Calu3 (cell line): ENCODE results near the gene DYRK1A. TPM values are rescaled to one million over a fixed set of nuclear protein-coding genes. Genes with fewer than 3 reads are reported as not detected.

ENCODE experiments used
- BruUV-seq: library from RNA; stranded (reverse); fragments of 400-500 nt; replicated peaks from 2 replicates; lab custom pipeline; 2021; lab: Mats Ljungman, UMichigan
- CTCF ChIA-PET: fragments of 300-600 bp; sonication (Branson Sonifier 250); formaldehyde crosslinking; loops from one replicate; lab custom pipeline; 2022; ENCODE audit warnings: antibody characterized with exemption; lab: Charles Lee
- DNase-seq: peaks from one replicate; pipeline ENCODE4 v3.0.0; 2022
- H3K27ac Mint-ChIP-seq: one replicate; pipeline ENCODE4 v1.8.0; 2022; ENCODE audit warnings: mixed read lengths; ENCODE audit not compliant: unreplicated experiment
- H3K27me3 Mint-ChIP-seq: one replicate; pipeline ENCODE4 v1.8.0; 2022; ENCODE audit warnings: mixed read lengths; ENCODE audit not compliant: unreplicated experiment
- H3K36me3 Mint-ChIP-seq: one replicate; pipeline ENCODE4 v1.8.0; 2022; ENCODE audit warnings: mild to moderate bottlenecking, moderate library complexity, mixed read lengths; ENCODE audit not compliant: insufficient read depth, unreplicated experiment
- H3K4me1 Mint-ChIP-seq: one replicate; pipeline ENCODE4 v1.8.0; 2022; ENCODE audit warnings: mild to moderate bottlenecking, low read depth, mixed read lengths; ENCODE audit not compliant: unreplicated experiment
- H3K4me3 Mint-ChIP-seq: one replicate; pipeline ENCODE4 v1.8.0; 2022; ENCODE audit warnings: mild to moderate bottlenecking, low read depth, moderate library complexity, mixed read lengths; ENCODE audit not compliant: unreplicated experiment
- H3K9me3 Mint-ChIP-seq: one replicate; pipeline ENCODE4 v1.8.0; 2022; ENCODE audit warnings: low read depth, mixed read lengths; ENCODE audit not compliant: unreplicated experiment
- intact Hi-C: fragments of 100-400 bp; cut with micrococcal nuclease; formaldehyde crosslinking; loops from one replicate; pipeline ENCODE4 v1.10.0; 2022; ENCODE audit not compliant: unreplicated experiment
- total RNA-seq: library from RNA; stranded (reverse); gene quantifications from 2 replicates; pipeline ENCODE4 v1.2.3, GENCODE V29; 2022
- TF ChIP-seq, protein P1 (sequence below): fragments of 200-600 bp; IDR thresholded peaks from one replicate; pipeline ENCODE4 v1.8.0; 2022; ENCODE audit warnings: antibody characterized with exemption; ENCODE audit not compliant: unreplicated experiment

Gene DYRK1A
- total RNA-seq, 1 experiment from 2014 or later: 45.4 TPM

DNA sequence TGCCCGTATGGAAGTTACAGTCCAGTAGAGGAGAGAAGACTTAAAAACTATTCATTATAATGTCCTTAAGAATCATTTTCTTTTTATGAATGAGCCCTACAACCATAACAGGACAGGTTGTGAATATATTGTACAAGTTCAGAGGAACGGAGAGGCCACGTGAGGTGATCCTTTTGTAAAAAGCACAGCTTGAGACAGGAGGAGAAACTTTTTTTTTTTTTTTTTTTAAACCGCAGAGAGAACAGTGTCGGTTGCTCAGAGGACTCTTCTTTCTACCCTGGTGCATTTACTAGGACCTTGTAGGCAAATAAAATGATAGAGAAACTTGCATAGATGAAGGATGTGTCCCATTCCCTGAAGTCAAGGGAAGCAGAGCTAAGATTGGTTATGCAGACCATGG, 32.1 kb downstream of the DYRK1A start:
- BruUV-seq: no TSS peak
- Mint-ChIP-seq H3K36me3 (peaks cover 5% of the 10 kb centered on the region), H3K4me3 (no peak overlapping the region), H3K27me3 (no peaks in the 10 kb centered on the region), H3K4me1 (peaks cover 12% of the 10 kb centered on the region), H3K9me3 (no peaks in the 10 kb centered on the region), H3K27ac (no peak overlapping the region)
- no peak for DNase-seq
- intact Hi-C loops: no loop called here
- CTCF ChIA-PET: no interaction called here
- TF ChIP-seq, protein P1, sequence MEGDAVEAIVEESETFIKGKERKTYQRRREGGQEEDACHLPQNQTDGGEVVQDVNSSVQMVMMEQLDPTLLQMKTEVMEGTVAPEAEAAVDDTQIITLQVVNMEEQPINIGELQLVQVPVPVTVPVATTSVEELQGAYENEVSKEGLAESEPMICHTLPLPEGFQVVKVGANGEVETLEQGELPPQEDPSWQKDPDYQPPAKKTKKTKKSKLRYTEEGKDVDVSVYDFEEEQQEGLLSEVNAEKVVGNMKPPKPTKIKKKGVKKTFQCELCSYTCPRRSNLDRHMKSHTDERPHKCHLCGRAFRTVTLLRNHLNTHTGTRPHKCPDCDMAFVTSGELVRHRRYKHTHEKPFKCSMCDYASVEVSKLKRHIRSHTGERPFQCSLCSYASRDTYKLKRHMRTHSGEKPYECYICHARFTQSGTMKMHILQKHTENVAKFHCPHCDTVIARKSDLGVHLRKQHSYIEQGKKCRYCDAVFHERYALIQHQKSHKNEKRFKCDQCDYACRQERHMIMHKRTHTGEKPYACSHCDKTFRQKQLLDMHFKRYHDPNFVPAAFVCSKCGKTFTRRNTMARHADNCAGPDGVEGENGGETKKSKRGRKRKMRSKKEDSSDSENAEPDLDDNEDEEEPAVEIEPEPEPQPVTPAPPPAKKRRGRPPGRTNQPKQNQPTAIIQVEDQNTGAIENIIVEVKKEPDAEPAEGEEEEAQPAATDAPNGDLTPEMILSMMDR: no peak

DNA sequence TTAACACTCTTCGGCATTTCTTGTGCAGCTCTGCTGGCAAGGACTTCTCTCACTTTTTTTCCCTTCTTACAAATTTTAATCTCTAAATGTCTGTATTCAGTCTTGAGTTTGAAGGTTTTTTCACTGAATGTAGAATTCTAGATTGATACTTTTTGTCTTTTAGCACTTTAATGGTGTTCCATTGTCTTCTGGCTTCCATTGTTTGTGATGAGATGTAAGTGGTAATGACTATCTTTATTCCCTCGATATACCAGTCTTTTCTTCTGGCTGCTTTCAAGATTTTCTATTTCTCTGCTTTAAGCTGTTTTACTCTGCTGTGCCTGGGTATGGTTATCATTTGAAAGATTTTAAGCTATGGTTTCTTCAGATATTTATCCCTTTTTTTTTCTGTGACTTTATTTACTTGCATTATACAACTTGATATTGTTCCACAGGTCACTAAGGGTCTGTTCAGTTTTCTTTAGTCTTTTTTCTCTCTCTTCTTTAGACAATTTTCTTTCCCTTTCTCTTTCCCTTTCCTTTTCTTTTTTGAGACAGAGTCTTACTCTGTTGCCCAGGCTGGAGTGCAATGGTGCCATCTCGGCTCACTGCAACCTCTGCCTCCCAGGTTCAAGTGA, 35.8 kb downstream of the DYRK1A start:
- CTCF ChIA-PET: no interaction called here
- TF ChIP-seq, protein P1: no peak
- H3K9me3 Mint-ChIP-seq: no peaks in the 10 kb centered on the region
- H3K4me1 Mint-ChIP-seq: peaks cover 22% of the 10 kb centered on the region
- no peak overlapping the region for H3K4me3 Mint-ChIP-seq
- no peaks in the 10 kb centered on the region for H3K27me3 Mint-ChIP-seq
- intact Hi-C loops: no loop called here
- no TSS peak for BruUV-seq
- H3K27ac Mint-ChIP-seq: no peak overlapping the region
- peaks cover 5% of the 10 kb centered on the region for H3K36me3 Mint-ChIP-seq
- DNase-seq: no peak

DNA sequence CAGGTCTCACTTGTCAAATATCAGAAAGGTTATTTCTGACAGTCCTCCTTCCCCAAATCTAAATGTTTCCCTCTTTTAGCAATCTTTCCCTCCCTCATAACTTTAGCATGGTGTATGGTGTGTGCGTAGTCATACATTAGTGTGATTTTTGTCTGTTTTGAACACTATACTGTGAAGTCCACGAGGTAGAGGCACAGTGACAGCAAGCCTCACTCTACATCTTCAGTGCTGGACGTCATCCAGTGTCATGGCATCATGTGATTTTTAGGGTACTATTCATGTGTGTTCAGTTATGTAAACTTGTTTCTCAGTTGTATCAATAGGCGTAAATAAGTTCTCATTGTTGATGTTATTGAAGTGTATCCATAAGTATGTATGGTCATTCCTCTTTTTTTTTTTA, 39.1 kb downstream of the DYRK1A start:
- no TSS peak for BruUV-seq
- no peaks in the 10 kb centered on the region for H3K9me3 Mint-ChIP-seq
- TF ChIP-seq, protein P1: no peak
- no peak overlapping the region for H3K4me3 Mint-ChIP-seq
- DNase-seq: no peak
- H3K36me3 Mint-ChIP-seq: no peaks in the 10 kb centered on the region
- peaks cover 26% of the 10 kb centered on the region for H3K4me1 Mint-ChIP-seq
- no peaks in the 10 kb centered on the region for H3K27me3 Mint-ChIP-seq
- CTCF ChIA-PET: no interaction called here
- intact Hi-C loops: no loop called here
- H3K27ac Mint-ChIP-seq: no peak overlapping the region

DNA sequence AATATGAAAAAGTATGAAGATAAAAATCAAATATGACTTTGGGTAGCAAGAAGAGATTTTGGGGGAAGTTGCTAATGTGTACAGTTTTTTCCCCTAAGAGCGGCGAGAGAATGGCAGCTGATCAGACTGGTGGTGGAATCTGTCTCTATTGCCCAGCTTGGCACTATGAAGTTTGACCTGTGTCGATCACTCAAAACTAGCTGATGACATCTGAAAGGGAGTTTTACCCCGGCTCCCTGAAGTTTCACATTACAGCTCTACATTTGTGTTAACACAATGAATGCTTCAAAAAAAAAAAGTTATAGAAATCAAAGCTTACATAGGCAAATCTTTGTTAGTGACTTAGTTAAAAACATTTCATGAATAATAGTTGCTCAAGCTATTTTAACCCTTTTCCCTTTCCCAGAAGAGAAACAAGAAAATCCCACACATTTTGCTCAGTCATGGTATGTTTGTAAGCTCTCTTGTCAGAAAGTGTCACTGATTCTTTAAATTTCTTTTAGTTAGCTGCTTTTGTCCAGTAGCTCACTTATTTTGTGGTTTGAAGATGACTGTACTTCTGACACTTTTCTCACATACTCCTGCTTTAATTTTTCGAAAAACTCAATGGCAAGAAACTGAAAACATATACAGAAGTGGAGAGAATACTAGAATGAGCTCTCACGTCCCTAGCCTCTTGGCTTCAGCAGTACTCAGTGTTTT, 41.3 kb downstream of the DYRK1A start:
- Mint-ChIP-seq H3K4me1 (peaks cover 39% of the 10 kb centered on the region), H3K9me3 (no peaks in the 10 kb centered on the region), H3K36me3 (no peaks in the 10 kb centered on the region), H3K27me3 (no peaks in the 10 kb centered on the region), H3K27ac (no peak overlapping the region), H3K4me3 (no peak overlapping the region)
- no TSS peak for BruUV-seq
- DNase-seq: no peak
- TF ChIP-seq, protein P1: no peak
- intact Hi-C loops: no loop called here
- CTCF ChIA-PET: interaction anchor here (0.8 kb wide), 1 partner anchor 16 kb away, joined by 3 read pairs; no protein-coding TSS in a partner anchor
